ENCODE results near the gene KLF5. TPM values are rescaled to one million over a fixed set of nuclear protein-coding genes. Genes with fewer than 3 reads are reported as not detected.

The KLF5 gene
- total RNA-seq, 1 experiment from 2014 or later = 2.3 TPM

- POLR2A ChIA-PET = no interaction called here
Measured at GRCh38 chr13:73082895-73083294, 24.1 kb downstream of the KLF5 start.

GRCh38 chr13:73088332-73088935 is 29.6 kb downstream of the KLF5 start:
- H3K36me3 Mint-ChIP-seq = peaks cover 26% of the 10 kb centered on the region
- CTCF ChIA-PET = no interaction called here
- POLR2A ChIA-PET = no interaction called here
- H3K4me1 Mint-ChIP-seq = peaks cover 8% of the 10 kb centered on the region
- DNase-seq (ENCODE audit: low spot score) (no peak), ATAC-seq (no peak)
- no peaks in the 10 kb centered on the region; the same call in 1 of the 2 replicates for H3K27me3 Mint-ChIP-seq (ENCODE audit: low read depth)
- H3K27ac Mint-ChIP-seq = no peak overlapping the region
- peaks cover 25% of the 10 kb centered on the region for H3K9me3 Mint-ChIP-seq
- H3K4me3 Mint-ChIP-seq = no peak overlapping the region
- TF ChIP-seq USF1 (CRISPR knock-in tag; IDR thresholded peaks at IDR 0.05) (no peak), GTF2I (CRISPR knock-in tag; conservative IDR thresholded peaks at IDR 0.05) (peak; percentile 38; the same call in 1 of the 2 replicates)

More at GRCh38 chr13:73082895-73083294, 24.1 kb downstream of the KLF5 start:
- DNase-seq (ENCODE audit: low spot score) = no peak
- TF ChIP-seq, protein P1, sequence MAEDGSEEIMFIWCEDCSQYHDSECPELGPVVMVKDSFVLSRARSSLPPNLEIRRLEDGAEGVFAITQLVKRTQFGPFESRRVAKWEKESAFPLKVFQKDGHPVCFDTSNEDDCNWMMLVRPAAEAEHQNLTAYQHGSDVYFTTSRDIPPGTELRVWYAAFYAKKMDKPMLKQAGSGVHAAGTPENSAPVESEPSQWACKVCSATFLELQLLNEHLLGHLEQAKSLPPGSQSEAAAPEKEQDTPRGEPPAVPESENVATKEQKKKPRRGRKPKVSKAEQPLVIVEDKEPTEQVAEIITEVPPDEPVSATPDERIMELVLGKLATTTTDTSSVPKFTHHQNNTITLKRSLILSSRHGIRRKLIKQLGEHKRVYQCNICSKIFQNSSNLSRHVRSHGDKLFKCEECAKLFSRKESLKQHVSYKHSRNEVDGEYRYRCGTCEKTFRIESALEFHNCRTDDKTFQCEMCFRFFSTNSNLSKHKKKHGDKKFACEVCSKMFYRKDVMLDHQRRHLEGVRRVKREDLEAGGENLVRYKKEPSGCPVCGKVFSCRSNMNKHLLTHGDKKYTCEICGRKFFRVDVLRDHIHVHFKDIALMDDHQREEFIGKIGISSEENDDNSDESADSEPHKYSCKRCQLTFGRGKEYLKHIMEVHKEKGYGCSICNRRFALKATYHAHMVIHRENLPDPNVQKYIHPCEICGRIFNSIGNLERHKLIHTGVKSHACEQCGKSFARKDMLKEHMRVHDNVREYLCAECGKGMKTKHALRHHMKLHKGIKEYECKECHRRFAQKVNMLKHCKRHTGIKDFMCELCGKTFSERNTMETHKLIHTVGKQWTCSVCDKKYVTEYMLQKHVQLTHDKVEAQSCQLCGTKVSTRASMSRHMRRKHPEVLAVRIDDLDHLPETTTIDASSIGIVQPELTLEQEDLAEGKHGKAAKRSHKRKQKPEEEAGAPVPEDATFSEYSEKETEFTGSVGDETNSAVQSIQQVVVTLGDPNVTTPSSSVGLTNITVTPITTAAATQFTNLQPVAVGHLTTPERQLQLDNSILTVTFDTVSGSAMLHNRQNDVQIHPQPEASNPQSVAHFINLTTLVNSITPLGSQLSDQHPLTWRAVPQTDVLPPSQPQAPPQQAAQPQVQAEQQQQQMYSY (CRISPR knock-in tag; IDR thresholded peaks at IDR 0.05) = no peak
- TF ChIP-seq PRRX2 (CRISPR knock-in tag; IDR thresholded peaks at IDR 0.05) (no peak), ZNF425 (CRISPR knock-in tag; conservative IDR thresholded peaks at IDR 0.05) (no peak), IRF1 (CRISPR knock-in tag; IDR thresholded peaks at IDR 0.05) (no peak), CREM (CRISPR knock-in tag; IDR thresholded peaks at IDR 0.05) (no peak), NFATC4 (CRISPR knock-in tag; IDR thresholded peaks at IDR 0.05) (no peak), JUN (CRISPR knock-in tag; IDR thresholded peaks at IDR 0.05) (no peak), TCF7 (CRISPR knock-in tag; IDR thresholded peaks at IDR 0.05; ENCODE audit: low read depth) (no peak), ZNF423 (CRISPR knock-in tag; IDR thresholded peaks at IDR 0.05) (no peak), OVOL2 (CRISPR knock-in tag; IDR thresholded peaks at IDR 0.05; ENCODE audit: borderline replicate concordance) (no peak), FOXJ3 (CRISPR knock-in tag; IDR thresholded peaks at IDR 0.05; ENCODE audit: borderline replicate concordance) (no peak), ZBTB21 (CRISPR knock-in tag; IDR thresholded peaks at IDR 0.05; ENCODE audit: borderline replicate concordance) (no peak), KAT7 (CRISPR knock-in tag; IDR thresholded peaks at IDR 0.05; ENCODE audit: borderline replicate concordance) (no peak), IRF2 (CRISPR knock-in tag; IDR thresholded peaks at IDR 0.05; ENCODE audit: borderline replicate concordance, low read depth) (no peak), RORB (CRISPR knock-in tag; IDR thresholded peaks at IDR 0.05) (no peak), NFYB (CRISPR knock-in tag; conservative IDR thresholded peaks at IDR 0.05; ENCODE audit: low read depth) (no peak), GTF2I (CRISPR knock-in tag; conservative IDR thresholded peaks at IDR 0.05) (no peak)
- TF ChIP-seq, protein P2, sequence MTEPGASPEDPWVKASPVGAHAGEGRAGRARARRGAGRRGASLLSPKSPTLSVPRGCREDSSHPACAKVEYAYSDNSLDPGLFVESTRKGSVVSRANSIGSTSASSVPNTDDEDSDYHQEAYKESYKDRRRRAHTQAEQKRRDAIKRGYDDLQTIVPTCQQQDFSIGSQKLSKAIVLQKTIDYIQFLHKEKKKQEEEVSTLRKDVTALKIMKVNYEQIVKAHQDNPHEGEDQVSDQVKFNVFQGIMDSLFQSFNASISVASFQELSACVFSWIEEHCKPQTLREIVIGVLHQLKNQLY (CRISPR knock-in tag; IDR thresholded peaks at IDR 0.05) = no peak
- Mint-ChIP-seq H3K4me3 (no peak overlapping the region), H3K27me3 (ENCODE audit: low read depth) (no peaks in the 10 kb centered on the region), H3K4me1 (peaks cover 9% of the 10 kb centered on the region), H3K27ac (no peak overlapping the region), H3K9me3 (peaks cover 16% of the 10 kb centered on the region), H3K36me3 (peaks cover 8% of the 10 kb centered on the region)
- CTCF ChIA-PET = no interaction called here
- no peak for ATAC-seq

Data from WTC11 (cell line).